Heart left ventricle (tissue), 13 donors: ENCODE measurements around the gene MON1A.

Experiments
- POLR2A ChIP-seq, 2 donors: fragments of 450-650 bp; IDR thresholded peaks; one replicate each; pipeline ENCODE4 v1.6.1; 2017; ENCODE audit warnings: antibody characterized with exemption in 2 of 2, mild to moderate bottlenecking in 2 of 2, moderate library complexity in 2 of 2
- TF ChIP-seq, protein P1 (sequence below), 12 donors: fragments of 200-600 bp; sonication (generic) in 4 of 12; IDR thresholded peaks; one replicate each; pipeline versions ENCODE4 v1.5.0 to v1.8.0; 2018 to 2022; ENCODE audit warnings: antibody characterized with exemption in 12 of 12, mild to moderate bottlenecking in 5 of 12
- donor health status: ischemic (EF 13 %, LVEDD 7.1; RV severe dilation, severe dysfunction).
- donor health status: DM: no; HTN: yes; CAD: no.
- donor health status: DM: no; HTN: no; CAD: no.
- donor health status: ischemic (EF 25% LVEDD 6.9; RV normal size, moderate dysfunction).
- donor health status: ischemic (EF 25% LVEDD 5.7; RV mildly dilated, moderate dysfunction).
- donor health status: ischemic (EF 35%, LVEDD 5.7; RV mildly dilated, moderate dysfunction).
- donor health status: nonischemic (EF 11% LVEDD 7.7; RV severe dilation, severe dysfunction).
- donor health status: DM: yes; HTN: yes; CAD: no.
- donor health status: PGD.
- donor health status: ischemic (EF 29% LVEDD 5.4; RV normal size, mild dysfunction).
- donor health status: nonischemic (EF 23%, LVEDD 6.1; RV moderate dilation, normal function).

DNA sequence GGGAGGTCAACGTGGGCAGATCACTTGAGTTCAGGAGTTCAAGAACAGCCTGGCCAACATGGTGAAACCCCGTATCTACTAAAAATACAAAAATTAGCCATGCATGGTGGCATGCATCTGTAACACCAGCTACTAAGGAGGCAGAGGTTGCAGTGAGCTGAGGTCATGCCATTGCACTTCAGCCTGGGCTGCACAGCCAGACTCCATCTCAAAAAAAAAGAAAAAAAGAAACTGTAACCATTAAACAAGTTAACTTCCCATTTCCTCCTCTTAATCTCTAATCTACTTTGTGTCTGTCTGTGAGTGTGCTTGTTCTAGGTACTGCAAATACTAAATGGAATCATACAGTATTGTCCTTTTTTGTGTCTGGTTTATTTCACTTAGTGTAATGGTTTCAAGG lies 13.0 kb upstream of the MON1A start:
- TF ChIP-seq POLR2A (IDR thresholded peaks at IDR 0.05) = no peak
- TF ChIP-seq, protein P1, sequence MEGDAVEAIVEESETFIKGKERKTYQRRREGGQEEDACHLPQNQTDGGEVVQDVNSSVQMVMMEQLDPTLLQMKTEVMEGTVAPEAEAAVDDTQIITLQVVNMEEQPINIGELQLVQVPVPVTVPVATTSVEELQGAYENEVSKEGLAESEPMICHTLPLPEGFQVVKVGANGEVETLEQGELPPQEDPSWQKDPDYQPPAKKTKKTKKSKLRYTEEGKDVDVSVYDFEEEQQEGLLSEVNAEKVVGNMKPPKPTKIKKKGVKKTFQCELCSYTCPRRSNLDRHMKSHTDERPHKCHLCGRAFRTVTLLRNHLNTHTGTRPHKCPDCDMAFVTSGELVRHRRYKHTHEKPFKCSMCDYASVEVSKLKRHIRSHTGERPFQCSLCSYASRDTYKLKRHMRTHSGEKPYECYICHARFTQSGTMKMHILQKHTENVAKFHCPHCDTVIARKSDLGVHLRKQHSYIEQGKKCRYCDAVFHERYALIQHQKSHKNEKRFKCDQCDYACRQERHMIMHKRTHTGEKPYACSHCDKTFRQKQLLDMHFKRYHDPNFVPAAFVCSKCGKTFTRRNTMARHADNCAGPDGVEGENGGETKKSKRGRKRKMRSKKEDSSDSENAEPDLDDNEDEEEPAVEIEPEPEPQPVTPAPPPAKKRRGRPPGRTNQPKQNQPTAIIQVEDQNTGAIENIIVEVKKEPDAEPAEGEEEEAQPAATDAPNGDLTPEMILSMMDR (IDR thresholded peaks at IDR 0.05) = no peak
